Measurements from ENCODE around the gene VPS13D.

VPS13D gene

DNA sequence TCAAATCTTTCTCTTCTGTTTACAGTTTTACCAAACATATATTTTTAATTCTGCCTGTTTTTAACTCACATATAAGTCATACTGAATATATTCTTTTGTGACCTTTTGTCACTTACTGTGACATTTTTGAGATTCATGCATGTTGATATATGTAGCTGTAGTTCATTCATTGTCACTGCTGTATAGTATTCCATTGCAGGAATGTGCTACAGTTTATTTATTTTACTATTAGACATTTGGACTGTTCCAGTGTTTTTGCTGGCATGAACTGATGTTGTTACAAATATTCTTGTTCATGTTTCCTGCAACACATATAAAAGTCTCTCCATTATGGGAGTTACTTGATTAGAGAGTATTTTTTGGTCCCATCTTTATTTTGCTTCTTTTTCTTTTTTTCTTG, 213.3 kb downstream of the VPS13D start:
- no peak overlapping the region for H3K9ac ChIP-seq (ENCODE audit: low read depth, low read length)
- no peaks in the 10 kb centered on the region for H3K27me3 ChIP-seq (ENCODE audit: insufficient read depth, low read length, poor library complexity)
- no peaks in the 10 kb centered on the region for H3K79me2 ChIP-seq (ENCODE audit: insufficient read depth, low read length)
- no peaks in the 10 kb centered on the region for H4K20me1 ChIP-seq (ENCODE audit: insufficient read depth, low read length)
- H3K4me2 ChIP-seq (ENCODE audit: insufficient read depth, low read length) = no peak overlapping the region
- no peak overlapping the region for H3K4me3 ChIP-seq (ENCODE audit: low read depth in 1 of 2, low read length in 2 of 2)
- DNase-seq (no peak), ATAC-seq (ENCODE audit: insufficient read depth, low read depth) (no peak)
- TF ChIP-seq EZH2 (IDR thresholded peaks at IDR 0.05; ENCODE audit: borderline replicate concordance, low read depth, low read length, severe bottlenecking) = no peak
- TF ChIP-seq, protein P1, sequence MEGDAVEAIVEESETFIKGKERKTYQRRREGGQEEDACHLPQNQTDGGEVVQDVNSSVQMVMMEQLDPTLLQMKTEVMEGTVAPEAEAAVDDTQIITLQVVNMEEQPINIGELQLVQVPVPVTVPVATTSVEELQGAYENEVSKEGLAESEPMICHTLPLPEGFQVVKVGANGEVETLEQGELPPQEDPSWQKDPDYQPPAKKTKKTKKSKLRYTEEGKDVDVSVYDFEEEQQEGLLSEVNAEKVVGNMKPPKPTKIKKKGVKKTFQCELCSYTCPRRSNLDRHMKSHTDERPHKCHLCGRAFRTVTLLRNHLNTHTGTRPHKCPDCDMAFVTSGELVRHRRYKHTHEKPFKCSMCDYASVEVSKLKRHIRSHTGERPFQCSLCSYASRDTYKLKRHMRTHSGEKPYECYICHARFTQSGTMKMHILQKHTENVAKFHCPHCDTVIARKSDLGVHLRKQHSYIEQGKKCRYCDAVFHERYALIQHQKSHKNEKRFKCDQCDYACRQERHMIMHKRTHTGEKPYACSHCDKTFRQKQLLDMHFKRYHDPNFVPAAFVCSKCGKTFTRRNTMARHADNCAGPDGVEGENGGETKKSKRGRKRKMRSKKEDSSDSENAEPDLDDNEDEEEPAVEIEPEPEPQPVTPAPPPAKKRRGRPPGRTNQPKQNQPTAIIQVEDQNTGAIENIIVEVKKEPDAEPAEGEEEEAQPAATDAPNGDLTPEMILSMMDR (IDR thresholded peaks at IDR 0.05; ENCODE audit: borderline replicate concordance, extremely low read depth, low read length, poor library complexity, severe bottlenecking) = no peak
- H3K9me3 ChIP-seq (ENCODE audit: insufficient read depth, low read length, severe bottlenecking) = no peaks in the 10 kb centered on the region
- no peak overlapping the region for H3K27ac ChIP-seq (ENCODE audit: low read length)
- H3K36me3 ChIP-seq (ENCODE audit: insufficient read depth, low read length) = peaks cover 7% of the 10 kb centered on the region; the same call in 1 of the 2 replicates
- H3K4me1 ChIP-seq (ENCODE audit: insufficient read depth, low read length) = peaks cover 22% of the 10 kb centered on the region
- H2AFZ ChIP-seq (ENCODE audit: low read depth, low read length) = no peak overlapping the region

DNA sequence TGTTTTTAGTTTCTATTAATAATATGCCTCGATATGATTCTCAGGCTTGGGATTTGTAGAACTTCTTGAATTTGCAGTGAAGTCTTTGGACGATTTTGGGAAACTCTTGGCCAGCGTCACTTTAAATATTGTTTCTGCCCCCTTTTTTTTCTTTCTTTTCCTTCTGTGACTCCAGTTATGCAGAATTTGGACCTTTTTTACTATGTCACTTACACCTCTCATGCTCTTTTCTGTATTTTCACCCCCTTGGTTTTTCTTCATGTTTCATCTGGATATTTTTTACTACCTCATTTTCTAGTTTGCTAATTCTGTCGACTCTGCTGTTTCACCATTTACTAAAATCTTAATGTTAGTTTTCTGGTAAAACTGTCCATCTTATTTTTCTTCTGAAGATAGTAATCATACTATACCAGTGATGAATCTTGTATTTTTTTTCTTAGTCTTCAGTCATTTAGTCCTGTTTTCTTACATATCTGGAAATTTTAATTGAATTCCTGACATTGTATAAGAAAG, 214.6 kb downstream of the VPS13D start:
- DNase-seq (no peak), ATAC-seq (ENCODE audit: insufficient read depth, low read depth) (no peak)
- TF ChIP-seq, protein P1 (IDR thresholded peaks at IDR 0.05; ENCODE audit: borderline replicate concordance, extremely low read depth, low read length, poor library complexity, severe bottlenecking) = no peak
- no peak for TF ChIP-seq EZH2 (IDR thresholded peaks at IDR 0.05; ENCODE audit: borderline replicate concordance, low read depth, low read length, severe bottlenecking)
- no peak overlapping the region for H3K9ac ChIP-seq (ENCODE audit: low read depth, low read length)
- no peak overlapping the region for H2AFZ ChIP-seq (ENCODE audit: low read depth, low read length)
- no peaks in the 10 kb centered on the region for H3K9me3 ChIP-seq (ENCODE audit: insufficient read depth, low read length, severe bottlenecking)
- H3K36me3 ChIP-seq (ENCODE audit: insufficient read depth, low read length) = peaks cover 7% of the 10 kb centered on the region; the same call in 1 of the 2 replicates
- H3K27ac ChIP-seq (ENCODE audit: low read length) = no peak overlapping the region
- H3K27me3 ChIP-seq (ENCODE audit: insufficient read depth, low read length, poor library complexity) = no peaks in the 10 kb centered on the region
- no peak overlapping the region for H3K4me2 ChIP-seq (ENCODE audit: insufficient read depth, low read length)
- H3K4me1 ChIP-seq (ENCODE audit: insufficient read depth, low read length) = peaks cover 23% of the 10 kb centered on the region
- H4K20me1 ChIP-seq (ENCODE audit: insufficient read depth, low read length) = no peaks in the 10 kb centered on the region
- no peak overlapping the region for H3K4me3 ChIP-seq (ENCODE audit: low read depth in 1 of 2, low read length in 2 of 2)
- no peaks in the 10 kb centered on the region for H3K79me2 ChIP-seq (ENCODE audit: insufficient read depth, low read length)

DNA sequence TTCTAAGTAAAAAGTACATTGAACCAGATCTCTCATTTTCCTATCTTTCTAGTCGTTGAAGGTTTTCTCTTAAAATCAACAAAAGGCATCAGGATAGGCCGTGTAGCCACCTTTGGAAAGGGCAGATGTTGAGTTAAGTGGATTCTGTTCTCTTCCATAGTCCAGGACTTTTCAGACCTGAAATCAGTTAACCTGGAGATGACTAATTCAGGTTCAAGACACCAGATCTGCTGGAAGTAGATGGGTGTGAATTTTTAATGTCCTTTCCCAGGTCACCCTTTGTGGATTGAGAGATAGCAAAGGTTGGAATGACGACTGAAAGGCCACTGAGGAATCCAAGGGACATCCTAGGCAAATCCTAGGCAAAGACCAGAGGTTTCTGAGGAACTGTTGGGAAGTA, 215.4 kb downstream of the VPS13D start:
- no peaks in the 10 kb centered on the region for H4K20me1 ChIP-seq (ENCODE audit: insufficient read depth, low read length)
- peaks cover 31% of the 10 kb centered on the region for H3K4me1 ChIP-seq (ENCODE audit: insufficient read depth, low read length)
- no peak overlapping the region for H2AFZ ChIP-seq (ENCODE audit: low read depth, low read length)
- no peaks in the 10 kb centered on the region for H3K9me3 ChIP-seq (ENCODE audit: insufficient read depth, low read length, severe bottlenecking)
- TF ChIP-seq, protein P1 (IDR thresholded peaks at IDR 0.05; ENCODE audit: borderline replicate concordance, extremely low read depth, low read length, poor library complexity, severe bottlenecking) = no peak
- TF ChIP-seq EZH2 (IDR thresholded peaks at IDR 0.05; ENCODE audit: borderline replicate concordance, low read depth, low read length, severe bottlenecking) = no peak
- no peaks in the 10 kb centered on the region for H3K27me3 ChIP-seq (ENCODE audit: insufficient read depth, low read length, poor library complexity)
- H3K4me2 ChIP-seq (ENCODE audit: insufficient read depth, low read length) = no peak overlapping the region
- H3K4me3 ChIP-seq (ENCODE audit: low read depth in 1 of 2, low read length in 2 of 2) = no peak overlapping the region
- H3K36me3 ChIP-seq (ENCODE audit: insufficient read depth, low read length) = peaks cover 4% of the 10 kb centered on the region
- ATAC-seq (ENCODE audit: insufficient read depth, low read depth) = no peak
- no peak for DNase-seq
- H3K27ac ChIP-seq (ENCODE audit: low read length) = no peak overlapping the region
- H3K79me2 ChIP-seq (ENCODE audit: insufficient read depth, low read length) = no peaks in the 10 kb centered on the region
- no peak overlapping the region for H3K9ac ChIP-seq (ENCODE audit: low read depth, low read length)
